ENCODE data around the gene RNF166.

- TF ChIP-seq CTCF (IDR thresholded peaks at IDR 0.05; ENCODE audit: low read length) (no peak), EZH2phosphoT487 (IDR thresholded peaks at IDR 0.05; ENCODE audit: low read length) (no peak), EZH2 (optimal IDR thresholded peaks at IDR 0.05; ENCODE audit: low read depth, low read length) (no peak)
Measured at GRCh38 chr16:88686062-88686438, 20.2 kb downstream of the RNF166 start.

Data from MM.1S (cell line).